ENCODE data around the gene PIP4P1.

GRCh38 chr14:20440882-20441281 is 20.4 kb downstream of the PIP4P1 start:
- TF ChIP-seq CTCF (IDR thresholded peaks at IDR 0.05) (no peak), MAZ (IDR thresholded peaks at IDR 0.05; ENCODE audit: borderline replicate concordance, low read depth, low read length) (no peak), POLR2A (IDR thresholded peaks at IDR 0.05; ENCODE audit: low read length) (no peak), RCOR1 (IDR thresholded peaks at IDR 0.05; ENCODE audit: low read depth, low read length) (no peak)
- TF ChIP-seq, protein P1, sequence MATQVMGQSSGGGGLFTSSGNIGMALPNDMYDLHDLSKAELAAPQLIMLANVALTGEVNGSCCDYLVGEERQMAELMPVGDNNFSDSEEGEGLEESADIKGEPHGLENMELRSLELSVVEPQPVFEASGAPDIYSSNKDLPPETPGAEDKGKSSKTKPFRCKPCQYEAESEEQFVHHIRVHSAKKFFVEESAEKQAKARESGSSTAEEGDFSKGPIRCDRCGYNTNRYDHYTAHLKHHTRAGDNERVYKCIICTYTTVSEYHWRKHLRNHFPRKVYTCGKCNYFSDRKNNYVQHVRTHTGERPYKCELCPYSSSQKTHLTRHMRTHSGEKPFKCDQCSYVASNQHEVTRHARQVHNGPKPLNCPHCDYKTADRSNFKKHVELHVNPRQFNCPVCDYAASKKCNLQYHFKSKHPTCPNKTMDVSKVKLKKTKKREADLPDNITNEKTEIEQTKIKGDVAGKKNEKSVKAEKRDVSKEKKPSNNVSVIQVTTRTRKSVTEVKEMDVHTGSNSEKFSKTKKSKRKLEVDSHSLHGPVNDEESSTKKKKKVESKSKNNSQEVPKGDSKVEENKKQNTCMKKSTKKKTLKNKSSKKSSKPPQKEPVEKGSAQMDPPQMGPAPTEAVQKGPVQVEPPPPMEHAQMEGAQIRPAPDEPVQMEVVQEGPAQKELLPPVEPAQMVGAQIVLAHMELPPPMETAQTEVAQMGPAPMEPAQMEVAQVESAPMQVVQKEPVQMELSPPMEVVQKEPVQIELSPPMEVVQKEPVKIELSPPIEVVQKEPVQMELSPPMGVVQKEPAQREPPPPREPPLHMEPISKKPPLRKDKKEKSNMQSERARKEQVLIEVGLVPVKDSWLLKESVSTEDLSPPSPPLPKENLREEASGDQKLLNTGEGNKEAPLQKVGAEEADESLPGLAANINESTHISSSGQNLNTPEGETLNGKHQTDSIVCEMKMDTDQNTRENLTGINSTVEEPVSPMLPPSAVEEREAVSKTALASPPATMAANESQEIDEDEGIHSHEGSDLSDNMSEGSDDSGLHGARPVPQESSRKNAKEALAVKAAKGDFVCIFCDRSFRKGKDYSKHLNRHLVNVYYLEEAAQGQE (IDR thresholded peaks at IDR 0.05): no peak
- TF ChIP-seq, protein P2, sequence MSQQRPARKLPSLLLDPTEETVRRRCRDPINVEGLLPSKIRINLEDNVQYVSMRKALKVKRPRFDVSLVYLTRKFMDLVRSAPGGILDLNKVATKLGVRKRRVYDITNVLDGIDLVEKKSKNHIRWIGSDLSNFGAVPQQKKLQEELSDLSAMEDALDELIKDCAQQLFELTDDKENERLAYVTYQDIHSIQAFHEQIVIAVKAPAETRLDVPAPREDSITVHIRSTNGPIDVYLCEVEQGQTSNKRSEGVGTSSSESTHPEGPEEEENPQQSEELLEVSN (IDR thresholded peaks at IDR 0.05; ENCODE audit: borderline replicate concordance, low read depth): no peak
- TF ChIP-seq, protein P3, sequence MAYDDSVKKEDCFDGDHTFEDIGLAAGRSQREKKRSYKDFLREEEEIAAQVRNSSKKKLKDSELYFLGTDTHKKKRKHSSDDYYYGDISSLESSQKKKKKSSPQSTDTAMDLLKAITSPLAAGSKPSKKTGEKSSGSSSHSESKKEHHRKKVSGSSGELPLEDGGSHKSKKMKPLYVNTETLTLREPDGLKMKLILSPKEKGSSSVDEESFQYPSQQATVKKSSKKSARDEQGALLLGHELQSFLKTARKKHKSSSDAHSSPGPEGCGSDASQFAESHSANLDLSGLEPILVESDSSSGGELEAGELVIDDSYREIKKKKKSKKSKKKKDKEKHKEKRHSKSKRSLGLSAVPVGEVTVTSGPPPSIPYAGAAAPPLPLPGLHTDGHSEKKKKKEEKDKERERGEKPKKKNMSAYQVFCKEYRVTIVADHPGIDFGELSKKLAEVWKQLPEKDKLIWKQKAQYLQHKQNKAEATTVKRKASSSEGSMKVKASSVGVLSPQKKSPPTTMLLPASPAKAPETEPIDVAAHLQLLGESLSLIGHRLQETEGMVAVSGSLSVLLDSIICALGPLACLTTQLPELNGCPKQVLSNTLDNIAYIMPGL (CRISPR knock-in tag; IDR thresholded peaks at IDR 0.05; ENCODE audit: borderline replicate concordance): no peak
